Measurements from ENCODE around the gene OR5K2.

DNA sequence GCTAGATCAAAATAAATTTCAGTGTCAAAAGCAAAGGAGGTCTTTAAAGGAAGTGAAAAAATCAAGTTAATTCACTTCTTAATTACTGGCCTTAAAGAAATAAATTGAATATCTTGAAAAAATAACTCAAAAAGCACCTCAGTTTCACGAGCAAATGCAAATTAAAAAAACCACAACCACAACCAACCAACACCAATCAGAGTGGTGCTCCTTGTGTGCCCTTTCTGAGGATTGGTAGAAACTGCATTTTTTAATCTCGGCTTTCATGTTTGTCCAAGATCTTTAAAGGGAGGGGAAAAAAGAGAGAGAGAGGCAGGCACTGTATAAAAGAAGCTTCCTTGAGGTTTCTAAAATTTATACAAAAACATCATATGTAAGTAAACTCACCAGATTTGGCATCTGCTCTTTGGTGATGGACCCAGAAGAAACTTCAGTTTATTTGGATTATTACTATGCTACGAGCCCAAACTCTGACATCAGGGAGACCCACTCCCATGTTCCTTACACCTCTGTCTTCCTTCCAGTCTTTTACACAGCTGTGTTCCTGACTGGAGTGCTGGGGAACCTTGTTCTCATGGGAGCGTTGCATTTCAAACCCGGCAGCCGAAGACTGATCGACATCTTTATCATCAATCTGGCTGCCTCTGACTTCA lies 34.3 kb downstream of the OR5K2 start, which contains the start of gene GPR15:
- TF ChIP-seq, protein P1, sequence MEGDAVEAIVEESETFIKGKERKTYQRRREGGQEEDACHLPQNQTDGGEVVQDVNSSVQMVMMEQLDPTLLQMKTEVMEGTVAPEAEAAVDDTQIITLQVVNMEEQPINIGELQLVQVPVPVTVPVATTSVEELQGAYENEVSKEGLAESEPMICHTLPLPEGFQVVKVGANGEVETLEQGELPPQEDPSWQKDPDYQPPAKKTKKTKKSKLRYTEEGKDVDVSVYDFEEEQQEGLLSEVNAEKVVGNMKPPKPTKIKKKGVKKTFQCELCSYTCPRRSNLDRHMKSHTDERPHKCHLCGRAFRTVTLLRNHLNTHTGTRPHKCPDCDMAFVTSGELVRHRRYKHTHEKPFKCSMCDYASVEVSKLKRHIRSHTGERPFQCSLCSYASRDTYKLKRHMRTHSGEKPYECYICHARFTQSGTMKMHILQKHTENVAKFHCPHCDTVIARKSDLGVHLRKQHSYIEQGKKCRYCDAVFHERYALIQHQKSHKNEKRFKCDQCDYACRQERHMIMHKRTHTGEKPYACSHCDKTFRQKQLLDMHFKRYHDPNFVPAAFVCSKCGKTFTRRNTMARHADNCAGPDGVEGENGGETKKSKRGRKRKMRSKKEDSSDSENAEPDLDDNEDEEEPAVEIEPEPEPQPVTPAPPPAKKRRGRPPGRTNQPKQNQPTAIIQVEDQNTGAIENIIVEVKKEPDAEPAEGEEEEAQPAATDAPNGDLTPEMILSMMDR (IDR thresholded peaks at IDR 0.05) = no peak
- no peak for TF ChIP-seq POLR2A (IDR thresholded peaks at IDR 0.05)
- no peak for TF ChIP-seq EP300 (IDR thresholded peaks at IDR 0.05)
- no peak for TF ChIP-seq POLR2AphosphoS5 (IDR thresholded peaks at IDR 0.05)
